NCI-H510A treated with DMSO at 0.1 percent for 48 hours (cell line): Measurements from ENCODE around the gene C11orf21.

ENCODE experiments used
- DNase-seq: peaks from one replicate; lab custom pipeline; 2025; lab: John Stamatoyannopoulos, UW

The C11orf21 gene

DNA sequence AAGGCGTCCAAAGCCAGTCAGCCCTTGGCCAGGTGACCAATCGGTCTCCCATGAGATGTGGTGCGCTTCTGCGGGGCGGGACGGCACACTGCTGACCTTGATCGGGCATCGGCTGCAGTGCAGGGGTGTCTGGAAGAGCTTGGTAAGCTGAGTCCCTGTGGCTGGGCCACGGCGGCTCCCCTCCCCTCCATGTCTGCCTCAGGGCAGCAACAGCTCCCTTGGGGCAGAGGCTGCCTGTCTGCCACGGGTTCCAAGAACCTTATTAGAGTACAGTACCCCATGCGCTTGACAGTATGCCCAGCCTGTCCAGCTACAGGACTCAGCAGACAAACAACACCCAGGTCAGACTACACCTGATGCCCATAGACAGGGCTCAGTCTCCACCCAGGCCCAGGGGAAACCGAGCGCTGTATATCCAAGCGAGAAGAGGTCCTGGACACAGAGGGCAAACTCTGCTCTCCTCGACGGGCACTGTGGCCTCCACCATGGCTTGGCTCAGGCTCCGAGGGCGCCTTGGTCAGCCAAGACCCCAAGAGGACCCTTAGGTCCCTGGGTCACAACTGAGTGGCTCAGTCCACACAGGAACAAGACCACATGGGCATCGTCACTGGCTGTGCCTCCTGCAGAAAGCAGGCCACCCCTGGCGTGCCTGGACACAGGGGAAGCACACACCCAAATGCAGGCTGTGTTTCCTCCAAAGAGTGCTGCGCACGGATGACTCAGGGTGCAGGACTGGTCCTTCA is 19.0 kb upstream of the C11orf21 start:
- no peak for DNase-seq

DNA sequence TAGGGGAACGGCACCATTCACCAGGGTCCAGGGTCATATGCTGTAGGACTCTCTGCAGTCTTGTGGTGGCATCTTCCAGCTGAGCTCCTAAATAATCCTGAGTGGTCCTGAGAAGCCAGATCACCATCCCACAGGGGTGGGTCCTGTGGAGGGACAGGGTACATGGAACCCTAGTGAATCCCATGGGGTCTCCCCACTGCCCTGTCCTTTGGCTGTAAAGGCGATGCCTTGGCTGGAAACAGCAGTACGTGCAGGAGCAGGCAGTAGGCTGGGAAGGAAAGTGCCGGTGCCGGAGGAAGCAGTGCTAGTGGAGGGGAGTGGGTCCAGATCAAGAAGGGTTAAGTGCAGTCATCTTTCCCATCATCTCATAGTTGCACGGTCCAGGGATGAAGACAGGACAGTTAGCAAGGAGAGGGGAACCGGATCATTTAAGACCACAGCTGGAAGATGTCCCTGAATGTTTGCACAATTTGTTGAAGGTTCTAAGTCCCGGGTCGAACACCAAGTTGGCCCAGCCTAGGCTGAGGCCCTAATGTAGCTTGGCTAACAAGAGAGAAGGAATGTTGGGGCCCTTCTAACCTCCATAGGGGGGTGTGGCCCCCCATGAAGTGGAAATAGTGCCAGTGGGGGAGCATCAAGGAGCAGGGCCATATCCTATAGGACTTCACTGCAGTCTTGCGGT is 18.2 kb upstream of the C11orf21 start:
- no peak for DNase-seq

DNA sequence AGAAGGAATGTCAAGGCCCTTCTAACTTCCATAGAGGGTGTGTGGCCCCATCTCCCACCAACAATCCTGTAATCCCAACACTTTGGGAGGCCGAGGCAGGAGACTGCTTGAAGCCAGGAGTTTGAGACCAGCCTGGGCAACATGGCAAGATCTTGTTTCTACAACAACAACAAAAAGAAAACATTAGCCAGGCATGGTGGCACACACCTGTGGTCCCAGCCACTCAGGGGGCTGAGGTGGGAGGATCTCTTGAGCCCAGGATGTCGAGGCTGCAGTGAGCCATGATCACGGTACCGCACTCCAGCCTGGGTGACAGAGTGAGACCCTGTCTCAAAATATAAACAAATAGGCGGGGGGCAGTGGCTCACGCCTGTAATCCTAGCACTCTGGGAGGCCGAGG is 17.0 kb upstream of the C11orf21 start:
- DNase-seq, result no peak

DNA sequence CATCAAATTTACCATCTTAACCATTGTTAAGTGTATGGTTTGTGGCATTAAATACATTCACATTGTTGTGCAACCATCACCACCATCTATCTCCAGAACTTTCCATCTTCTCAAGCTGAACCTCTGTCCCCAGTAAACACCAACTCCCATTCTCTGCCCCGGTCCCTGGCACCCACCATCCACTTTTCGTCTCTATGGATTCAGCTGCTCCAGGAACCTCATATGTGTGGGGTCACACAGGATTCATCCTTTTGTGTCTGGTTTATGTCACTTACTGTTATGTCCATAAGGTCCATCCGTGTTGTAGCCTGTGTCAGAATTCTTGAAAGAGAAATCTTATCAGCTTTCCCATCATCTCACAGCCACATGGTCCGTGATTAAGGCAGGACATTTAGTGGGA is 16.4 kb upstream of the C11orf21 start:
- DNase-seq, result no peak

DNA sequence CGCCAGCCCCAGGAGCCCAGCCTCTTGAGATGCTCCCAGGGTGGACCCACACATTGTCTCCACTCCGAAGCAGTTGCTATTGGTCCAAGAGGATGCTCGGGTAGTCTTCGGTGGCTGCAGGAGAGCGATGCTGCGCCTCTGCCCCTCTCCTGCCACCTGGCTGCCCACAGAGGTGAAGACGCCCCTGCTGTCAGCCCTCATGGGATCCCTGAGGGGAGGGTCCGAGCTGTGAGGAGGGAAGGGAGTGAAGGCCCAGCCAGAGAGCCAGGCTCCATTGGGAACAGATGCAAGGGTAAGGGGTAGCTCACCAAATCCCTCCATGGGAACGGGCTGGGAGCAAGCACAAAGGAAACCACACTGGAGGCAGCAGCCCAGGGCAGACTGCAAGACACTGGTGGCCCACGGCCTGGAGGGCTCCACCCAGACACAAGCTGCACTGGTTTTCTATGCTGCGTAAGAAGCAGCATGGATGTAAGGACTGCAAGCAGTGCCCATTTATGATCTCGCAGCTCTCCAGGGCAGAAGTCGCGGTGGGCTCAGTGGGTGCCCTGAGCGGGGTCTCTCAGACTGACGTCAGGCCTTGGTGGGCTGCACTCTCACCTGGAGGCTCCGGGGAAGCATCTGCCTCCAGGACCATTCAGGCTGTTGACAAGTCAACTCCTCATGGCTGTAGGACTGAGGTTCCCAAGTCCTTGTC is 15.8 kb upstream of the C11orf21 start:
- DNase-seq, result no peak

DNA sequence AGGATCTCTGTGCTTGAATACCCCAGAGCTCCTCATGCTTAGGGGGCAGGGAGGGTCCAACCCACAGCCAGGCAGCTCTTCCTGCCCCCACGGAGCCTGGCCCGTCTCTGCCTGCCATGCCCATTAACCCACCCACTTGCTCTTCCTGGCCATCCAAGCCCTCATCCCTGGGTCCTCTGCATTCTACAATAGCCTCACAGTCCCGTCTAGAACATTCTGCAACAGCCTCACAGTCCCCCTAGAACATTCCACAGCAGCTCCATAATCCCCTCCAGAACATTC is 15.2 kb upstream of the C11orf21 start:
- no peak for DNase-seq

DNA sequence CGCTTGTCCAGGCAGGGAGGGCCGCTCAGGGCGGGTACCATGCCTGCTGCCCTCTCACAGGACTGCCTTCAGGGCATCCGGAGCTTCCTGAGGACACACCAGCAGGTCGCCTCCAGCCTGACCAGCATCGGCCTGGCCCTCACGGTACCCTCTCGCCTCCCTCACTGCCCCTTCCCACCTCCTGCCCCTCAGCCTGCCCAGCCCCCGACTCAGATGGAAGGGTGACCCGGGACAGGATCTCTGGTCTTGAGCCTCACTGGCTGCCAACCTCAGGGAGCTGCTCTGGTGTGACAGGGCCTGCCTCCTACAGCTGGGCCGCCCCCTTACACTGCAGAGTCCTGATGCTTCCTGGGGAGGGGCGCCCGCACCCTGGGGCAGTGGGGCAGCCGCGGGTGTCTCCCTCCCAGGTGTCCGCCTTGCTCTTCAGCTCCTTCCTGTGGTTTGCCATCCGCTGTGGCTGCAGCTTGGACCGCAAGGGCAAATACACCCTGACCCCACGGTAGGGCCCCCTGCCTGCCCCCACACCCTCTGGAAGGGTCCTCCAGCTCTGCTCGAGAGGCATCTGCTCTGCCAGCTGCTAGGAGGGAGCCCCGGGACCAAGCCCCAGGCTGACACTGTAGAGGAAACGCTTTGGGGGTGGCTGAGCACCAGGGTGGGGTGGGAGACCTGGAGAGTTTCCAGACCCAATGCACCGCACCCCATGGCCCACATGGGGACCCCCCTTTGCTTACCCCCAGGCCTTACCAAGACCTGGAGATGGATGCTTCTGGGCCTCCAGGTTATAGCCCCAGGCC is 14.6 kb upstream of the C11orf21 start:
- DNase-seq, result no peak

DNA sequence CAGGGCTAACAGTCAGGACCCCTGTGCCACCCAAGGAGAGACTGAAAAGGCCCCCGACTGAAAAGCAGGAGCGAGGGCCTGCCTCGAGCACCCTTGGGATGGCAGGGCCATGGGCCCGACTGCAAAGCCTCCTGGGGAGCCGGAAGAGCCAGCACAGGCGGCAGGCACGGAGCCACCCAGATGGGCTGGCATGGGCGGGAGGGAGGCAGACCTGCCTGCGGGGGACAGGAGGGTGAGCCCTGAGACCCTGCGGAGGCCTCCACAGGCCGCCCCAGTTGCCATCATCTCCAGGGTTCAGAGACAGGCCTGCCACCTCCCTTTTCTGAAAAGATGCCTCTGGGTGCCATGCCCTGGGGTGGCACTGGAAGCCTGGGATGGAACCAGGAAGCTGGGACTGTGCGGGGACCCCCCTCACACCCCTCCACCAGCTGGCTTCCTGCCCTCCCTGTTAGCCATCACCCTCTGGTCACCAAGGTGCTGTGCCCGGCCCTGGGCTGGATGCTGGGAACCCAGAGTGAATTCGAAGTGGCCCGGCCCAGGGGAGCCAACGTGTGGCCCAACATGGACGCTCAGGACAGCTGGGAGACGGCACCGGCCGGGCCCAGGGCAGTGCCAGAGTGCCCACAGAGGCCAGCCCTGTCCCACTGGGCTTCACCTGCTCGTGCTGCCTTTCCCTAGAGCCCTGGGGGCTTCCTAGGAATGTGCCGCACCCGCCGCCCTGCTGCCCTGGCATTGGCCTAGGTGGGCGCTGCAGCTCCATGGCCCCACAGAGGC is 13.9 kb upstream of the C11orf21 start:
- no peak for DNase-seq

DNA sequence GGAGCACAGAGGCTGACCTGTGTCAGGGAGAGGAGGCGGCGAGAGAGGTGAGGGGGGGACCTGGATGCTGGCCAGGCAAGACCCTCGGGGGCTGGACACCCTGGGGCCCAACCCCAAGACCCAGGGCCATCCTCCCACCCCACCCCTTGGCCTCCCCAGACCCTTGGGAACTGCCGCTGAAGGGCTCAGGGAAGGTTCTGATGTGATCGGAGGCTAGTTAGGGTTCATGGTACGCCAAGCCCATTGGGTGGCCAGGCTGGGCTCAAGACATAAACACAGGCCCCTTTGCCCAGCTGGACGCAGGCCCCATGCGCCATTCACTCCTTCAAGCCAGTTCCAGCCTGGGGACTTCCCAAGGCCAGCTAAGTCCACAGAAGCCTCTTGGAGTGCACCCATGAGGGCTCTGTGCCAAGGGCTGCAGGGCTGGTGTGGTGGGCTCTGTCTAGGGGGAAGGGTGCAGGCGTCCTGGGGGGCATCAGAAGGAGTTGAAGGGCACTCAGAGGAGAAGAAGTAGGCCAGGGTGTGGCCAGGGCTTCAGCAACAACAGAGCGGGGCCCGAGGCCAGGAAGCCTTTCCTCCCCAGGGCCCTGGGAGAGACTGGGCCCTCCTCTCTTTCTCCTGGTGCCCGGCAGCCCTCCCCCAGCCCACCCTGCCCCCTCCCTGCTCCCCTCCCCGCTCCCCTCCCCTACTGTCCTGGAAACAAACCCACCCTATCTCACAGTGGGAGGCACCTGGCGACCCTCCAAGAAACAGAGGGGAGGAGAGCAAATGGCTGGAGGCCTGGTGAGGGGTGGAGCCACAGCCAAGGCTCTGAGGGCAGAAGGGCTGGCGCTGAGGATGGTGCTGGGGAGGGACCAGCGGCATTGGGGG is 13.0 kb upstream of the C11orf21 start:
- DNase-seq, result no peak

DNA sequence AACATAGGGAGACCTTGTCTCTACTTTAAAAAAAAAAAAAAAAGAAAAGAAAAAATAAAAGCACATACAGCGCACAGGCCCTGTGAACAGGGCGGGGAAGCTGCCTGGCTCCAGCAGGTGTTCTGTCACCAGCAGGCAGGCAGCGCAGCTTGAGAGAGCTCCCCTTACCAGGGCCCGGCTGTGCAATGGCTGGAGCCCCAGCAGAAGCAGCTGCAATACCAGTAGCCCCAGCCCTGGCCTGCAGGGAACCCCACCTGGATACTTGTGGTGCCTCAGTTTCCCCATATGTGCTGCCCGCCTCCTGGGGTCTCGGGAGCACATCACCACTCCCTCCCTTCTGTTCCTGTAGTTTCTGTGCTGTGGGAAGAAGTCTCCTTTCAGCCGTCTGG is 12.4 kb upstream of the C11orf21 start:
- no peak for DNase-seq

DNA sequence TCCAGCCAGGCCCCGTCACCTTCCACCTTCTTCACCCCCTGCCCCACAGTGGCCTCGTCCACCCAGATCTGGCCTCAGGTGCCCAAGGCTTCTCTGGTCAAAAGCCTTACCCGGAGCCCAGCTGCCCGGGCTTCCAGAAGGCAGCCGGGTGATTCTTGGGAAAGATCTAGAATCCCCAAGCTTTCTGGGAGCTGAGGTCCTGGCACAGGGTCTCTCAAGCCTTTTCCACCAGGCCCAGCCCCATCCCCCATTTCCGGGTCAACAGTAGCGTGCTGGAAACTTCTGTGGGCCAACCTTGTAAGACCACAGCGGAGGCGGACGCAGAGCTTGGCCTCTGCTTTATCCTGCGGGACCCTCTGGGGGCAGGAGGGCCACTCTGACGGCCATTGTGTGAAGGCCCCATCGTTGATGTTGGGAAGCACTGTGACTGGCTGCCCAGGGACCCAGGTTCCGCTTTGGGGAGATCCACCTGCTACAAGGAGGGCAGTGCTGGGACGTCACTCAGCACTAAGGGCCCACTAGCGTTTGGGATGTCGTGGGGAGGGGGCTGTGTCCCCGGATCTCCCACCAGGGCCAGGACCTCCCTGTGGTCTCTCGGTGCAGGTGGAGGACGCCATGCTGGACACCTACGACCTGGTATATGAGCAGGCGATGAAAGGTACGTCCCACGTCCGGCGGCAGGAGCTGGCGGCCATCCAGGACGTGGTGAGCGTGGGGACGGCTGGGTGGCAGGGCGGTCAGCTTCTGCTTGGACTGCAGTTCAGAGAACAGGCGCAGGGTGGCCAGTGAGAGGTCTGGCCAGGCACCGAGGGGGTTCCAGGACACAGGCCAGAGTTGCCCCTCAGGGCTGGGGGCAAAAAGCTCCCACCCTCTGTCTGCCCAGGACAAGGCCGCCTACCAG is 11.6 kb upstream of the C11orf21 start:
- DNase-seq, result no peak

DNA sequence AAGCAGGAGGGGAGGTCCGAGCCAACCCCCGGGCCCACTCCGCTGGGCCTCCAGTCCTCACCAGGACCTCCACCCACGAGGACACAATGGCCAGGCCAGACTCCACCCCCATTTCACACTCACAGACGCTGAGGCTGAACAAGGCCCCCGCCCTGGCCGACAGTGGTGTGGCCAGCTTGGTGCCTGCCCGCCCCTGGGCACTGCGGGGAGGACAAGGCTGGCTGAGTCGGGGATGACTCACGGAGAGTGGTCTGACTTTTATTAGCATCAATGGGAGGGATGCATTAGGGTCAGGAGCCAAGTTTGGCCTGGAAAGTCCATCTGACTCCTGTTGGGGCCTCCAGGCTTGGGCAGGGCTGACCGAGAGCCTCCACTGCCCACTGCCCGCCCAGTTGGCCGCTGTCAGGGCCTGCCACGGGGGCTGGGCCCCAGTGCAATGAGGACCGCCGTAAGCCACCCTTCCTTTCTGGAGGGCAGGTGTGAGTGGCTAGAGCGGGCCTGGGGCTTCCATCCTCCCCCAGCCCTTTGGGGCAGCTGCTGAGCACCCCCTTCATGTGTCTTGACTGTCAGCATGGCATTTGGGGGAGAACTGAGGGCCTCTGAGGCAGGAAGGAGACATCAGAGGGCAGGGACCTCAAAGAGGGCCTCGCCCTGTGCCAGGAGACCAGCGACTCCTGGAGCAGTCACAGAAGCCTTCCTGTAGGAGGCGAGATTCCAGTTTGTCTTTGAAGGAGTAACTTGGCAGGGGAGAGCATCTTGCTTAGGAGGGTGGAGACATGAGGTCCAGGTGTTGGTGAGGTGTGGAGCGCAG is 10.7 kb upstream of the C11orf21 start:
- DNase-seq, result no peak

DNA sequence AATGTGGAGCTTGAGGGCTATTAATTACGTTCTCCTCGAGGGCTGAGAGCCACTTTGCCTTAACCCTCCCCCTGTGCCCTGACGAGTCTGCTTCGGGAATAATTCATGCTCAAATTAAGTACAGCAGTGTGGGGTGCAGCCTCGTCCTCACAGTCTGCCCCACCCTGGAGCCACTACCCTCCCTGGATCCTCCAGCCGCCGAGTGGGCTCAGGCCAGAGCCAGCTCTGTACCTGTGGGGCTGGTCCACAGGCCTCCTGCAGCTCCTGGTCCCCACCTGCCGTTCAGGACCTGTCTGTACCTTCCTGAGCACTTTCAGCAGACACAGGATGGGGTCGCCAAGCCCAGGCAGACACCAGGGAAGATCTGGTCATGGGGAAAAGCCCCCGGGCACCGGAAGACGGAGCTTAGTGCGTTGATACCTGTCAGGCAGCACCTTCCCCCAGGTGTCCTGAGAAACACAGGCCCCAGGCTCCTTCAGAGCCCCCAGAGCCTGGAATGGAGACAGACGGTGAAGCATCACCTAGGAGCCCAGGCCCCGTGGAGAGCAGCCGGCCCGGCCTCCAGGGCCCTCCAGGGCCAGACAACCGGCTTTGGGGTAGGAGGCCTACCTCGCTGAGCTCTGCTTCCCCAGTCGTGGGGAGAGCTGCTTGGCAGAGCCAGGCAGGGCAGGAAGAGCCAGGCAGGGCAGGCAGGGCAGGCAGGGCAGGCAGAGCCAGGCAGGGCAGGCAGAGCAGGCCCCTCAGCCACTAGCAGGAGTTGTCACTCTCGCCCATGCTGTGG is 9.8 kb upstream of the C11orf21 start:
- no peak for DNase-seq

DNA sequence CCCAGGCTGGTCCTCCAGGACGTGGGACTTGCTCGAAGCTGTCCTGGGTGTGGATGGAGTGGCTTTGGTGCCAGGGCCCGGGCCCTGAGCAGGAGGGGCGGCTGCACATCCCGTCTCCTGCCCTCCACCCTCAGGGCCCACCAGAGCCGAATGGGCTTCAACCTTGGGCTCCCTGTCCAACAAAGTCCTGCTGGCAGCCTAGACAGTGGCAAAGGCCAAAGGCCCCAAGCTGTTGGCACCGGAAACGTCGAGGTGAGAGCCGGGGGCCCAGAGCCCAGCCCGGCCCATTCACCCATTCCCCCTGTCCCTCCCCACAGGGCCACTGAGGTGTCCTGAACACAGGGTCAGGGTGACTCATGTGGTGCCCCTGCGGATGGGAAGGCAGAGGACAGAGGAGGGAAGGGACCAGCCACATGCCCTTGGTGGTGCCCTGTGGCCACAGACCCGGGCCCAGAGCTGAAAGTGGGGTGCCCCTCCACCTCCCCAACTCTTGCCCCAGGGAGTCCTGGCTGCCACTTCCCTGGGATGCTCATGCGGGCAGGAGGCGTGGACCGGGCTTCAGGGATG is 9.2 kb upstream of the C11orf21 start:
- DNase-seq, result no peak

DNA sequence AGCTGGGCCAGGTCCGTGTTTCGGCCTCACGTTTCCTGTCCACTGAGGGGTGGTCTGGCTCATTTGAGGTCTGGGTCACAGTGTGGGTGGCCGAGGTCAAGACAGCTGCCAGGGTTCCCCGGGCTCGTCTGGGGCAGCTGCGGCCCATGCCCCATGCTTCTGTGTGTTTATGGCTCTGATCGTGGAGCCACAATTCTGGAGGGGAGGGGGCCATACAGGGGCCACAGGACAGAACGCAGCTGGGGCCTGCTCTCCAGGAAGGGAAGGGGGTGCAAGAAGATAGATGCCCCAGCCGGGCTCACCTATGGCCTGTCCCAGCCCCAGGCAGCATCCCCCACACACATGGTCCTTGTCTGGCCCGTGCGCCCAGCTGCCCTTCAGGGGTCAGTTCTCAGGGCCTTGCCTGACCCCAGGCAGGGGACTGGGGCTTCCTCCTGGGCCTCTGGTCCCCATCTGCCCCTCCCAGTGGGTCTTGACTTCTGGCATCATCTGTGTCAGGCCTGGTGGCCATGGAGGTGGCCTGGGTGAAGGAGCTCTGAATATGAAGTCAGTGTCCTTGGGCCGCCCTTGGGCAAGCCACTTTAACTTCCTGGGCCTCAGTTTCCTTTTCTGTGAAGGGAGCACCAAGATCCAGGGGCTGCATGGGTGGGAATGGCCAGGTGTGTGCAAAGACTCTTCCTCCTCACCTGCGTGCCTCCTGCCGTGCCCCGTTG is 8.5 kb upstream of the C11orf21 start:
- DNase-seq, result no peak

DNA sequence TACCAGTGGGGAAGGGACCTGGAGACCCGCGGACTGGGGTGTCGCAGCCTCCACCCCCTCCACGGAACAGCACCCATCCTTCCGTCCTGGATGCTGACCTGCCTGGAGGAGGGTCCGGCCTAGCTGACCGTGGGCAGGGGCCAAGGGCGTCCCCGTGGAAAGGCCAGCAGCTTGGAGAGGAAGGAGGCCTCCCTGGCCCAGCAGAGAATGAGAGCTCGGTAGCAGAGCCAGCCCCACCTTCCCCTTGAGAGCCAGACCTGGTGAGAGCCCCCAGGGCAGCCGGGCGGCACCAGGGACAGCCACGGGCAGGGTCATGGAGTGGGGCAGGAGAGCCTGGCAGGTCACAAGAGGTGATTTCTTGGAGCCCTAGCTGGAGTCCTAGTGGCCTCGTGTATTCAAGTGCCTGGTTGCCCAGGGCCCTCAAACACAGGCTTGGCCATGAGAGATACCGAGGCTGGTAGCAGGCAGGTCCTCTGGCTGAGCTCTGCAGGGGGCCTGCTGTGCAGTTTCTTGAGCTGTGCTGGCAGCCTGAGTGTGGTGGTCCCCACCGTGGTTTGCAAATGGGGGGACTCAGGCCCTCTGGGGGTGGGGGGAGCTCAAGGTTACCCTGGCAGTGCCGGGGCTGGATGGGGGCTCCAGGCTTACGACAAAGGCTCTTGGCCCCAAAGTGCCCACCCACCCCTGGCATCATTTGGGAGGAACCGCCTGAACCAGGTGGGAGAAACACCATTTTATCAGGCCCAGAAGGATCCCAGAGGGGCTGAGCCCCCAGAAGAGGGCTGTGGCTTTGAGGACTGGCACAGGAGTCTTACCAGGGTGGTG is 7.7 kb upstream of the C11orf21 start:
- DNase-seq, result no peak
